Effector memory CD4-positive, alpha-beta T cell (primary cell): Measurements from ENCODE around the gene BHLHE23.
A peak's percentile ranks its signal among the peaks of the same experiment; 100 is the strongest.

ENCODE experiments used
- DNase-seq, 3 donors: peaks; one replicate each; pipeline ENCODE4 v3.0.0-alpha.2; 2020
- H3K27ac ChIP-seq: 2 replicates; pipeline ENCODE4 v1.7.0; 2013; ENCODE audit warnings: mild to moderate bottlenecking, low read length, moderate library complexity; ENCODE audit not compliant: insufficient read depth, poor library complexity, severe bottlenecking
- H3K27me3 ChIP-seq: replicated peaks from 2 replicates; pipeline ENCODE4 v1.7.0; 2013; ENCODE audit warnings: mild to moderate bottlenecking, low read length; ENCODE audit not compliant: insufficient read depth, control insufficient read depth, poor library complexity, severe bottlenecking
- H3K36me3 ChIP-seq: 2 replicates; pipeline ENCODE4 v1.7.0; 2013; ENCODE audit warnings: mild to moderate bottlenecking, low read length, moderate library complexity; ENCODE audit not compliant: control insufficient read depth, insufficient read depth
- H3K4me1 ChIP-seq: 2 replicates; pipeline ENCODE4 v1.7.0; 2013; ENCODE audit warnings: low read length, mild to moderate bottlenecking; ENCODE audit not compliant: control insufficient read depth, insufficient read depth, poor library complexity, severe bottlenecking
- H3K4me3 ChIP-seq: 2 replicates; pipeline ENCODE4 v1.7.0; 2013; ENCODE audit warnings: low read length, low read depth, mild to moderate bottlenecking; ENCODE audit not compliant: insufficient read depth, poor library complexity, severe bottlenecking
- H3K9me3 ChIP-seq: 2 replicates; pipeline ENCODE4 v1.7.0; 2013; ENCODE audit warnings: mild to moderate bottlenecking, low read length, moderate library complexity; ENCODE audit not compliant: control insufficient read depth

BHLHE23 gene

DNA sequence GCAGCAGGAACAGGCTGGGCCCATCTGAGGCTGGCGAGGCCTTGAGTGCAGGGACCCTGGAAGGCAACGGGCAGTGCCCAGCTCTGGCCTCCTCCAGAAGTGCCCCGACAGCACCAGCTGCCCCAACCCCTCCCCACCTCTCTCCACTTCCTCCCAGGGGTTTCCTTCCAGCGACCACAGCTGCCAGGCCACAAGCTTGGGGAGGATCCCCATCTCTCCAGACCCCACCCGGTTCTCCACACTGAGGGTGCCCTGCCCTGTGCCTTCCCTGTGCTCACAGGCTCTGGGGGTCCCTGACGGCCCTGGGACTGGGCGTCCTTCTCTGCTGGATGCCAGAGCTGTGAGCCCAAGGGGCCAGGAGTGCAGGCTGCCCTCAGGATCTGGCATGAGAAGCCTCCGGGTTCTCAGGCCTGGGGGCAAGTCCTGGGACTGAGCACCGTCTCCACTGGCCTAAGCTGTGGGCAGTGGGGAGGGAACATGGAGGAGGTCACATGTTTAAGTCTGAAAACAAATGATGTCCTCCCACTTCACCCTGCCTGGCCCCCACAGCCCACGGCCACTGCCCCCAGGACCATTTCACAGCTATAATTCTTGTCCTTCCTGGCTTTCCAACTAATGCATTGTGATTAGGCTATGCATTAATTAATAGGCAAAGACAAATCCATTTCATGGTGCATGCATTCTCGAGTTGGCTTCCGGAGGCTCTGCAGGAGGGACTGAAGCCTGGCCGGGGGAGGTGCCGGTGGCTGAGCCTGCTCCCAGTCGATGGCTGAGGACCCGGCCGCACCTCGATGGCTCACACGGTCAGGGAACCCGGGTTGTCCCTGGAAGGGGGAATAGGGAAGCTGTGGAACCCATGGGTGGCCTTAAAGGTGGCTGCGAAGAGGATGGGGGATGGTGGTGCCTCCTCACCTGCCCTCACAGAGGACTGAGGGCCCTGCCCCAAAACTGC is 24.4 kb downstream of the BHLHE23 start:
- H3K27ac ChIP-seq: no peak overlapping the region
- H3K9me3 ChIP-seq: no peaks in the 10 kb centered on the region
- no peak overlapping the region for H3K4me3 ChIP-seq
- DNase-seq: no peak
- no peaks in the 10 kb centered on the region for H3K36me3 ChIP-seq
- H3K4me1 ChIP-seq: peaks cover 43% of the 10 kb centered on the region
- H3K27me3 ChIP-seq: peaks cover 37% of the 10 kb centered on the region

DNA sequence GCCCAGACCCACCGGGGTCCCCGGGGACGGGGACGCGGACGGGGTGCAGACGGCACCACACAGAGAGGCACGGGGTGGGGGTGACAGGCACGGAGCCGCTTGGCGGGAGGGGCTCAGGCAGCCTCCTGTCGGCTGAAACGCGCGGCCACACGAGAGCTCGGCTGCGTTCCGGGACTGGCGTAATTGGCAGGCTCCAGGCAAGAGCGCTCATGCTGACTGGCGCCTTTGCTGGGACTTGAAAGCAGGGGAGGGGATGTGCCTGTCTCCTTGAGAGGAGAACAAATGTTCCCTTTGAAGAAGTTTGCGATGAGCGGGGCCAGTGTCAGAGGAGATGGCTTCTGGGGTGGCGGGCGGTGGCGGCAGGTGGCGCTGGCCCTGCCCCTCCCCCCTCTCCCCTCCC is 25.8 kb downstream of the BHLHE23 start:
- peaks cover 37% of the 10 kb centered on the region for H3K27me3 ChIP-seq
- H3K9me3 ChIP-seq: no peaks in the 10 kb centered on the region
- peak in 2 of 3 donors; percentile 17 to 29 for DNase-seq
- H3K4me3 ChIP-seq: no peak overlapping the region
- no peaks in the 10 kb centered on the region for H3K36me3 ChIP-seq
- H3K27ac ChIP-seq: no peak overlapping the region
- H3K4me1 ChIP-seq: peaks cover 47% of the 10 kb centered on the region

DNA sequence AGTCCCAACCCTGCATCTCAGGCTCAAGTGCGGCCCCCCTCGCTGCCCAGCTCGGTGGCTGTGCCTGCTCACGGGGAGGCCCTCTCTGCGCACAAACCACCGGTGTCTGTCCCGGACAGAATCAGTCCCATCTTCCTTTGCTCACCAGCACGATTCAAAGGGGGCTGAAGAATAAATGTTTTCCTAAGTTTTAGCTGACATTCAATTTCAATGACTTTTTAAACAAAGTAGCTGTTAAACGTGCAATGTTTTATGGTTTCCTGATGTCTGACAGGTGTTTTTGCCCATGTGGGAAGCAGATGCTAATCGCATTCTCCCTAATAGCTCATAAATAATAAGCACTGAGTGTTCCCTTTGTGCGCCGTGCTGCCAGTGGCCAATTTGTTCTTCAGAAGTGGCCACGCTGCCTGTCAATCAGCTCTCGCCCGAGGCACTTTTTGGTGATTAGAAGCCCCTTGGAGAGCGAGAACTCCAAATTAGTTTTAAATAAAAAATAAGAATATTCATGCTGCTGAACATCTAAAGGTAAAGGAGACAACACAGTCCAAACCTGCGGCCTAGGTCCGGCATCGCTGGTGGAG is 26.3 kb downstream of the BHLHE23 start:
- Histone ChIP-seq H3K9me3 (no peaks in the 10 kb centered on the region), H3K27ac (no peak overlapping the region), H3K4me1 (peaks cover 47% of the 10 kb centered on the region), H3K36me3 (no peaks in the 10 kb centered on the region), H3K4me3 (no peak overlapping the region), H3K27me3 (peaks cover 37% of the 10 kb centered on the region)
- DNase-seq: no peak

DNA sequence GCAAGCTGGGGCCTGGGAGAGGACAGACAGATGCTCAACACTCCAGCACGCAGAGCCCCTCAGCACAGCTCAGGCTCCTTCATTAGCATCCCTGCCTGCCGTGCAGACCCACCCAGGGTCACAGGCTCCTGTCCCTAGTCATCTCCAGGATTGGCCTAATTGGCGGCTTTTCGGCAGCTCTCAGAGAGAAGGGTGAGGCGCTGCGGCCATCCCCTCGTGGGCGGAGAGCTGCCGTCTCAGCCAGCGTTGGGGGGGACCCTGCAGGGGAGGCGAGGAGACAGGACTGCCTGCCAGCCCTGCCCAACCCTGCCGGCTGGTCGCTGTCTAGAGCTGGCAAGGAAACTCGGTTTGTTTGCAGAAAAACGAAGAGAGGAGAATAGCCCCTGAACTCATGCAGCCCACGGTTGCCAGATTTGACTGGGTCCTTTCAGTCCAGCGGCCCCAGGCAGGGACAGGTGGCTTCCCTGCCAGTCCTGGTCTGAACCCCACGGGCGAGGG is 26.8 kb downstream of the BHLHE23 start:
- peaks cover 42% of the 10 kb centered on the region for H3K27me3 ChIP-seq
- no peak overlapping the region for H3K4me3 ChIP-seq

DNA sequence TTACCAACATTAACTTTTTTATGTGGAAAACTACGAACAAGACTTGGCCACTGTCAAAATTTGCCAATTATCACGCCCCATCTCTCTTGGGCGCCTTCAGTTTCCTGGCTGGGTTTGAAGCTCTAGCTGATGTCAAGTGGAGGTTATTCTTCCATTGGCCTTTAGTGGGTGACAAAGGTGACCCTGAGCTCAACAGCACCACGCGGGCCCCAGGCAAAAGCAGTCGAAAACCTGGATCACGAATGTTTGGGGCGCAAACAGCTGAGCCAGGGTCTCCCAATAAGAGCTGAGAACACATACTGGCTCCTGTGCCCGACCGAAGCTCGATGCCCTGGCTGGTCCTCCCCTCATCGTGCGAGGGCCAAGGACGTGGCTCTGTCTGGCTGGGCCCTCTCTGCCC is 27.5 kb downstream of the BHLHE23 start:
- DNase-seq: no peak
- Histone ChIP-seq H3K9me3 (no peaks in the 10 kb centered on the region), H3K27ac (no peak overlapping the region), H3K36me3 (no peaks in the 10 kb centered on the region), H3K27me3 (peaks cover 46% of the 10 kb centered on the region), H3K4me3 (no peak overlapping the region), H3K4me1 (peaks cover 47% of the 10 kb centered on the region)

More for the DNA sequence above, 26.8 kb downstream of the BHLHE23 start:
- Histone ChIP-seq H3K36me3 (no peaks in the 10 kb centered on the region), H3K9me3 (no peaks in the 10 kb centered on the region), H3K27ac (no peak overlapping the region), H3K4me1 (peaks cover 47% of the 10 kb centered on the region)
- no peak for DNase-seq

DNA sequence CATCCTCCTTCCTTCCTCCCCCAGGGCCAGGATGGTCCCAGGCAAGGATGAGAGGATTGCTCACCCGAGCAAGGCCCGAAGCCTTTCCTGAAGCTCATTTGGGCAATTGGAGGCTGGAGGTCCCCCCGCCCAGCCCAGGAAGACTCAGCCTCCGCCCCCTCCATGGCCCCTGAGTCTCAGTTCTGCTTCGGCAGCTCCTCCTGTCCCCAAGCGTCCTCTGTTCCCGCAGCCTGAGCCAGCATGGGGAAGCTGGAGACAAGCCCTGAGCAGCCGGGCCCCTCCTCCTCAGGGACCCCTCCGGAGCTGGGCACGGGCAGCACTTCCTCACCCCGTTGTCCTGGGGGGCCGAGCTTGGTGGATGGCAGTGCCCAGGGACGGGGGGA is 28.2 kb downstream of the BHLHE23 start:
- H3K27ac ChIP-seq: no peak overlapping the region
- H3K4me3 ChIP-seq: no peak overlapping the region
- DNase-seq: no peak
- H3K27me3 ChIP-seq: peaks cover 49% of the 10 kb centered on the region
- H3K36me3 ChIP-seq: no peaks in the 10 kb centered on the region
- H3K9me3 ChIP-seq: no peaks in the 10 kb centered on the region
- peaks cover 47% of the 10 kb centered on the region for H3K4me1 ChIP-seq

DNA sequence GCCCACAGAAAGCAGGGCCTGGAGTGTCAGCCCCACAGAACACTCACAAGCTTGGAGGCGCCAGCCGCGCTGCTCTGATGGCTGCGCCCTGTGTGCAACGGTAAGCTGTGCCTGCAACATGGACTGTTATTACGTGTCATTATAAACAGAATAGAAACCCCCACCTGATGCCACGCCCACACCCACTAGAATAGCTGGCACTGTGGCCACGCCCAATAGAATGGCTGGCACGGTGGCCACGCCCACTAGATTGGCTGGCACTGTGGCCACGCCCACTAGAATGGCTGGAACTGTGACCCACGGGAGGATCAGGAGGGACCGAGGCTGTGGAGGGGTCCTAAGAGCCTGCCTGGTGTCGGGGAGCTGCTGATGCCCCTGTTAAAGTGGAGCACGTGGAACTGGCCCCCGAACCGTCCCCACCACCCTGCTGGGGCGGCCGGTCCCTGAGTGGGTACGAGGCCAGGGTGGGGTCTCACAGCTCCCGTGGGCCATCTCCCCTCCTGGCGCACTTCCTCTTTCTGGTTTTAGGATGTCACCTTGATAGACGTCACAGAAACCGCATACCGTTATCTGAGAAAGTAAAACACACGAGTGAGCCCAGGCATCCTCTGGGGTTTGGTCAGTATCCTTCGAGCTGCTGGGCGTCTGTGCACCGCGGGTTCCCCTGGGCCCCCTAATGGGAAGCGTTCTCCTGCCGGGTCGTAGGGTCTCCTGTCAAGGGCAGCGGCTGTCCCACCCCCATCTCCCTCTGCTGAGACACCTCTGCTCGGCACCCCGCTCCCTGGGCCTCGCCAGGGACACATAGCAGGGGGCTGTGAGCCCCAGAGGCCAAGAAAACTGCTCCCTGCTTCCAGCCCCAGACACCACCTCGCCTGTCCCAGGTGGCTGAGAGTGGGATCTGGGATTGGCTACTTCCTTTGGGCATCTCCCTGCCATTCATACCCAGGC is 28.9 kb downstream of the BHLHE23 start:
- Histone ChIP-seq H3K4me1 (peaks cover 52% of the 10 kb centered on the region), H3K27ac (no peak overlapping the region), H3K9me3 (no peaks in the 10 kb centered on the region), H3K4me3 (peak overlapping the region; percentile 44), H3K27me3 (peaks cover 55% of the 10 kb centered on the region), H3K36me3 (no peaks in the 10 kb centered on the region)
- peak; percentile 80 to 85 (median 82) for DNase-seq

DNA sequence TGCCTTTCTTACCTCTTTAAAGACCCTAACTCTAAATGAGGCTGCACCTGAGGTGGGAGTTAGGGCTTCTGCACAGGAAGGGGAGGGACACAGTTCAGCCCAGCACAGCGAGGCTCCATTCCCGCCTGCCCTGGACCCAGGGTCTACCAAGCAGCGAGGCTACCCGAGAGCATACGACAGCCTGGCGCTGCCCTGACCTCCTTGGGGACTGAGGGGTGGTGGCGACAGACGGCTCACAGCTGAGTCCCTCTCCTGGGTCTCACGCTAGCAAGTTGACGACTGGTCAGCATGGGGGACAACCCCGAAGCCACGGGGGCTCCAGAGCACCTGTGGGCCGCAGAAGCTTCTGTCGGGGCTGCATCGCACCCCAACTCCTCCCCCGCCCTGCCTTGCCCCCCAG is 29.9 kb downstream of the BHLHE23 start:
- Histone ChIP-seq H3K9me3 (no peaks in the 10 kb centered on the region), H3K4me1 (peaks cover 50% of the 10 kb centered on the region), H3K4me3 (no peak overlapping the region), H3K27ac (no peak overlapping the region), H3K27me3 (peaks cover 56% of the 10 kb centered on the region), H3K36me3 (no peaks in the 10 kb centered on the region)
- DNase-seq: no peak

DNA sequence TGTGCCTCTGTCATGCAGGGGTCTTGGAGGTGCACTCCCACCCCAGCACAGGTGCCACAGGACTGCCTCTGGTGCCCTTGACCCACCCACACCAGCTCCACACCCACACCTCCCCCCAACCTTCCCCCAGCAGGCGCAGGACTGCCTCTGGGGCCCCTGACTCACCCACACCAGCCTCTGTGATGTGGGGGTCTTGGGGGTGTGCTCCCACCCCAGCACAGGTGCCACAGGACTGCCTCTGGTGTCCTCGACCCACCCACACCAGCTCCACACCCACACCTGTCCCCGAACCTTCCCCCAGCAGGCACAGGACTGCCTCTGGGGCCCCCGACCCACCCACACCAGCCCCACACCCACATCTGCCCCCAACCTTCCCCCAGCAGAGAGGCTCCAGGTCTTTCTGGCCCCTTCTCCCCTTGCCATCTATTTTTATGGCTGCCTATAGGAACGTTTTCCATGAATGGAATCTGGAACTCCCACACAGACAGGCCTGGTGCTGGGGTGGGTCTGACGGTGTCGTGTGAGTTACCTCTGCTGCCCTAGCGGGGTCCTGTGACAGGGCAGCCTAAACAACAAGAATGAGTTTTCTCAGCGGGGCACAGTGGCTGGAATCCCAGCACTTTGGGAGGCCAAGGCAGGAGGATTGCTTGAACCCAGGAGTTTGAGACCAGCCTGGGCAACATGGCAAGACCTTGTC is 30.8 kb downstream of the BHLHE23 start:
- Histone ChIP-seq H3K4me3 (no peak overlapping the region), H3K36me3 (no peaks in the 10 kb centered on the region), H3K27ac (no peak overlapping the region), H3K4me1 (peaks cover 43% of the 10 kb centered on the region), H3K9me3 (no peaks in the 10 kb centered on the region), H3K27me3 (peaks cover 54% of the 10 kb centered on the region)
- DNase-seq: no peak
